Nephron progenitor cell (in vitro differentiated cells): ENCODE data around the gene RPL35.

ENCODE experiments used
- DNase-seq: peaks from one replicate; pipeline ENCODE4 v3.0.0; 2021
- H3K27ac Mint-ChIP-seq: 2 replicates; pipeline ENCODE4 v1.8.0; 2021; ENCODE audit warnings: mild to moderate bottlenecking, moderate library complexity, mixed read lengths
- H3K27me3 Mint-ChIP-seq: 2 replicates; pipeline ENCODE4 v1.8.0; 2021; ENCODE audit warnings: mild to moderate bottlenecking, low read depth, mixed read lengths; ENCODE audit not compliant: poor library complexity
- H3K36me3 Mint-ChIP-seq: 2 replicates; pipeline ENCODE4 v1.8.0; 2021; ENCODE audit warnings: low read depth, mixed read lengths
- H3K4me1 Mint-ChIP-seq: 2 replicates; pipeline ENCODE4 v1.8.0; 2021; ENCODE audit warnings: mixed read lengths
- H3K4me3 Mint-ChIP-seq: 2 replicates; pipeline ENCODE4 v1.8.0; 2021; ENCODE audit warnings: mild to moderate bottlenecking, moderate library complexity, mixed read lengths
- H3K9me3 Mint-ChIP-seq: 2 replicates; pipeline ENCODE4 v1.8.0; 2021; ENCODE audit warnings: mild to moderate bottlenecking, moderate library complexity, mixed read lengths
- CTCF ChIP-seq: fragments of 200-600 bp; sonication (generic); IDR thresholded peaks from 2 replicates; pipeline ENCODE4 v1.5.0; 2021; ENCODE audit warnings: antibody characterized with exemption

Gene RPL35

DNA sequence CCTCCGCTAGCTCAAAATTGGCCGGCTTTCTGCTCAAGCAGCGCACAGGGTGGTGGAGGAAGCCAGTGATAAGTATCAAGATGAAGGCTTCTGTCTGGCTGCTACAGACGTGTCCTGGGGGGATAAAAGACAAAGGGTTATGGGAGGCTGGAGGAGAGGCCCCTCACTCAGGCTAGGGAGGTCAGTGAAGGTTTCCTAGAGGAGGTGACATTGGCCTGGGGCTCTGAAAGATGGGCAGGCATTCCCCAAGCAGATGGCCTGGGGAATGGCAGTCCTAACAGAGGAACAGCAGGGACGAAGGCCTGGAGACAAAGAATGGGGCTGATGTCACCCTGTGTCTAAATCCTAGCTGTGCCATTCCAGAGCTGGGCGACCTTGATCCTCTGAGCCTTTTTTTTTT lies 52.5 kb downstream of the RPL35 start:
- H3K4me1 Mint-ChIP-seq: peaks cover 30% of the 10 kb centered on the region
- TF ChIP-seq CTCF: no peak
- H3K36me3 Mint-ChIP-seq: peaks cover 3% of the 10 kb centered on the region
- H3K9me3 Mint-ChIP-seq: no peaks in the 10 kb centered on the region
- H3K27ac Mint-ChIP-seq: no peak overlapping the region
- no peak for DNase-seq
- no peak overlapping the region for H3K4me3 Mint-ChIP-seq
- peaks cover 2% of the 10 kb centered on the region for H3K27me3 Mint-ChIP-seq

- peaks cover 23% of the 10 kb centered on the region for H3K4me1 Mint-ChIP-seq
- no peak overlapping the region for H3K4me3 Mint-ChIP-seq
- peaks cover 3% of the 10 kb centered on the region for H3K36me3 Mint-ChIP-seq
- DNase-seq: no peak
- peak overlapping the region; percentile 49 for H3K27ac Mint-ChIP-seq
- TF ChIP-seq CTCF: no peak
- peaks cover under 1% of the 10 kb centered on the region for H3K27me3 Mint-ChIP-seq
- H3K9me3 Mint-ChIP-seq: no peaks in the 10 kb centered on the region
Observed at GRCh38 chr9:124808246-124808956, 53.4 kb downstream of the RPL35 start.
